Stimulated activated naive CD4-positive, alpha-beta T cell treated with Interleukin-2 at 50 U/mL for 16 hours (primary cell): Measurements from ENCODE around the gene DHX32.
"Not testable (repeated sequence)": the region's sequence is repeated elsewhere in the genome, so short reads cannot be mapped to it uniquely, and the experiment has no call there.

Experiments
- DNase-seq: peaks from one replicate; lab custom pipeline; 2025; lab: John Stamatoyannopoulos, UW

The DHX32 gene, protein sequence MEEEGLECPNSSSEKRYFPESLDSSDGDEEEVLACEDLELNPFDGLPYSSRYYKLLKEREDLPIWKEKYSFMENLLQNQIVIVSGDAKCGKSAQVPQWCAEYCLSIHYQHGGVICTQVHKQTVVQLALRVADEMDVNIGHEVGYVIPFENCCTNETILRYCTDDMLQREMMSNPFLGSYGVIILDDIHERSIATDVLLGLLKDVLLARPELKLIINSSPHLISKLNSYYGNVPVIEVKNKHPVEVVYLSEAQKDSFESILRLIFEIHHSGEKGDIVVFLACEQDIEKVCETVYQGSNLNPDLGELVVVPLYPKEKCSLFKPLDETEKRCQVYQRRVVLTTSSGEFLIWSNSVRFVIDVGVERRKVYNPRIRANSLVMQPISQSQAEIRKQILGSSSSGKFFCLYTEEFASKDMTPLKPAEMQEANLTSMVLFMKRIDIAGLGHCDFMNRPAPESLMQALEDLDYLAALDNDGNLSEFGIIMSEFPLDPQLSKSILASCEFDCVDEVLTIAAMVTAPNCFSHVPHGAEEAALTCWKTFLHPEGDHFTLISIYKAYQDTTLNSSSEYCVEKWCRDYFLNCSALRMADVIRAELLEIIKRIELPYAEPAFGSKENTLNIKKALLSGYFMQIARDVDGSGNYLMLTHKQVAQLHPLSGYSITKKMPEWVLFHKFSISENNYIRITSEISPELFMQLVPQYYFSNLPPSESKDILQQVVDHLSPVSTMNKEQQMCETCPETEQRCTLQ

DNA sequence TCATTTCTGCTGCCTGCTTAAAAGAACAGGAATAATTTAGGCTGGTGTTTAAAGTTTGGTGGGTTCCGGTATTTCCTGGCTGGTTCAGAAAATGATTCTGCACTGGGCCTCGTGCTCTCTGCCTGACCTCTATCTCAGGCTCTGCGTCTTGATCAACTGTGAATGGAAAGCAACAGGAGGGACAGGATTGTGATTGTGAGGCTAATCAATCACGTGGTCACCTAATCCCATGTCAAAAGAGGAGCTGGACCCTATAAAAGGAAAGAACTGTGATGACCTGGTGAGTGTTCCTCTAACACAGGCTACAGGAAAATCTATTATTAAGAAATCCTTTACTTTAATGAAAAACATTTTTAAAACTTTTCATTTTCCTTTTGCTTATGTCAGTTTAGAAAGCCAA, at the start of gene DHX32:
DHX32 (minus strand) TSS at position 101 of the 400 bp plus-strand sequence. CDS start 468 bp downstream, outside the sequence.
- no peak for DNase-seq

DNA sequence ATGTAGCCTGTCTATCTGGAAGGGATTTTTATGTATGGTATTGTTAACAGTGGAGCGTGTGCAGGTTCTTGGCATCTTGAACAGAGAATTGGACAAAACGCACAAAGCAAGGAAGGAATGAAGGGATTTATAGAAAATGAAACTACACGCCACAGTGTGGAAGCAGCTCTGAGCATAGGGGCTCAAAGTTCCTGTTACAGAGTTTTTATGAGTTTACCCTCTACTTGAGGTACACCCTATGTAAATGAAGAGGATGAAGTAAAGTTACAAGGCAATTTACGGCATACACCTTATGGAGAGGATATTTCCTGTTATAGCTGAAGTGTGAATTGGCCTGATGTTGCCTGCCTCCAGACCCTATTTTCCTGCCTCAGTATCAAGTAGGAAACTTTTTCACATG, 48.5 kb upstream of the DHX32 start:
- no peak for DNase-seq

DNA sequence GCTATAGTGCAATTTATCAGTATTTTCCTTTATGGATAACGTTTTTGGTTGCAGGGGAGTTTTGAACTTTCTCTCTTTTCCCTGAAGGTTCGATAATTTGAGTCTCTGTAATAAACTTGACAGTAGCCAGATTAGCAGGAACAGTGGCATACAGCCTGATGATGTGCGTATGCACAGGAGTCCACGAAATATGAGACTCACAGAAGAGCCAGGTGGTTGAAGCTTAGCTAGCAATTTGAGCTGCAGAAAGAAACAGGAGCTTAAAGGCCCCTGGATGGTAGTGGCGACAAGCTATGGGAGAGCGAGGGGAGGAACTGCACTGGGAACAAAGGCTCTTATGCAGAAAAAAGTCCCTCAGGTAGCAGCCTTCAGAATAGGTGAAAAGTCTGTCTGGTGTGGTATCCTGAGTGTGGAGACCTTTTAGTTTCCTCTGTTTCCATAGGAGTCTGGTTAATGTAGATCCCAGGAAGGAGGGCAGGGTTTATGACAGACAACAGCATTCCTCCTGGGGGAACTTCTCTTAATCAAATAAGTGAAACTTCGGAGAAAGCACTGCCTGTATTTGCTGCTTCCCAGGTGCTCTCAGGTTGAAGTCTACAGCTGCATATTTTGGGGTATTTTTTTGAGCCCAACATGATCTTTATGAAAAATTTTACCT, 48.0 kb upstream of the DHX32 start:
- DNase-seq, result no peak

DNA sequence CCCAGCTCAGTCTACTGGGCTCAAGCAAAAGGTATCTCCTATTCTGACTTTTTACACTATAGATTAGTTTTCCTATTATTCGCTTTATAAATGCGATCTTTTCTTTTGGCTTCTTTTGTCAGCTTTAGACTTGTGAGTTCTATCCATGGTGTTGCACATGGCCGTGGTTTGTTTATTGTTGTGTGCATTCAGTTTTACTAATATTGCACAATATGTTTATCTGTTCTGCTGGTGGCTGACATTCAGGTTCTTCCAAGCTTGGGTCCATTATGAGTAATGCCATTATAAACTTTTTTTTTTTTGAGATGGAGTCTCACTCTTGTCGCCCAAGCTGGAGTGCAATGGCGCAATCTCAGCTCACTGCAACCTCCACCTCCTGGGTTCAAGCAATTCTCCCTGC, 46.2 kb upstream of the DHX32 start:
- DNase-seq, result not testable (repeated sequence)

DNA sequence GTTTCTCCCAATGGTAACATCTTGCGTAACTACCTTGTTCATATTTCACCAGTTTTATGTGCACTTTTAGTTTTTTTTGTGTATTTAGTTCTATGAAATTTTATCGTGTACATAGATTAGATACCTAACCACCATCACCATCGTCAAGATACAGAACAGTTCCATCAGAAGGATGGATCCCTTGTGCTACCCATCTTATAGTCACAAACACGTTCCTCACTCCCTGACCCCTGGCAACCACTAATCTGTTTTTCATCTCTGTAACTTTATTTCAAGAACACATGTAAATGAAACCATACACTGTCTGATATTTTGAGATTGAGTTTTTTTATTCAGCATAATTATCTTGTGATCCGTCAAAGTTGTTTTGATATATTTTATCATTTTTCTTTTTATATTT, 45.2 kb upstream of the DHX32 start:
- DNase-seq, result no peak

DNA sequence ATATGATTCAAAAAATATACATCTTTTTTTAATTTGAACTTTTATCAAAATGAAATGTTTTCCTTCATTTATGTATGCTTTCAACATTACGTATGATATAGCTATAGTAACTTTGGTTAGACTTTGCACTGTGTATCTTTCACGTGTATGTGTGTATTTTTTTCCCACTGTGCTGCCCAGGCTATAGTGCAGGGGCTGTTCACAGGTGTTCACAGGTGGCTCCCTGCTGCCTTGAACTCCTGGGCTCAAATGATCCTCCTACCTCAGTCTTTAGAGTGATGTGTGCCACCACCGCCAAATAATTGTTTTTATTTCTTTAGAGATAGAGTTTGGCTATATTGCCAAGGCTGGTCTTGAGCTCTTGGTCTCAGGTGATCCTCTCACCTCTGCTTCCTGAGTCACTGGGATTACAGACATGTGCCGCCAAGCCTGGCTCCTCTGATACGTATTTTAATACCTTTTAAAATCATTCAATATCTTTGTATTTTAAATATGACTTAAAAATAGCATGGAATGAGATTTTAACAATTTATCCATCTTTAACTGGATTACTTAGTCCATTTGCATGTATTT, 44.3 kb upstream of the DHX32 start:
- DNase-seq, result no peak

DNA sequence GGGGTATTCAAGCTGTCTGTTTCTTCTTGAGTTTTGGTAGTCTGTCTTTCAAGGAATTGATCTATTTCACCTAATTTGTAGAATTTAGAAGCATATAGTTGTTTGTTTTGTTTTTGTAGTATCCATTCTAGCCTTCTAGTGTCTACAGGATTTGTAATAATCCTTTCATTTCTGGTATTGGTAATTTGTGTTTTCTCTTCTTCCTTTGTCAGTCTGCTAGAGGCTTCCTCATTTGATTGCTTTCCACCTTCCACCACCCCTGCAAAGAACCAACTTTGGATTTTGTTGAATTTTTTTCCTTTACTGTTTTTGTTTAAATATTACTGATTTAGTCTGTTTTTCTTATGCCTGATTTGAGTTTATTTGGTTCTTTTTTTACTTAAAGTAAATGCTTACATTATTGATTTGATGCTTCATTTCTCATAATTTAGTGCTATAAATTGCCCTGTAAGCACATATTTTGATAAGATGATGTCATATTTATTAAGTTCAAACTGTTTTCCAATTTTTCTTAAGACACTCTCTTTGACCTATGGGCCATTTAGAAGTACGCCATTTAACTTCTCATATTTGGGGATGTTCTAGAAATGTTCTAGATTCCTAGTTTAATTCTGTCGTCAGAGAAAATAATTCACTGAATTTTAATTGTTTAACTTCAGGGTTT, 40.7 kb upstream of the DHX32 start:
- not testable (repeated sequence) for DNase-seq

DNA sequence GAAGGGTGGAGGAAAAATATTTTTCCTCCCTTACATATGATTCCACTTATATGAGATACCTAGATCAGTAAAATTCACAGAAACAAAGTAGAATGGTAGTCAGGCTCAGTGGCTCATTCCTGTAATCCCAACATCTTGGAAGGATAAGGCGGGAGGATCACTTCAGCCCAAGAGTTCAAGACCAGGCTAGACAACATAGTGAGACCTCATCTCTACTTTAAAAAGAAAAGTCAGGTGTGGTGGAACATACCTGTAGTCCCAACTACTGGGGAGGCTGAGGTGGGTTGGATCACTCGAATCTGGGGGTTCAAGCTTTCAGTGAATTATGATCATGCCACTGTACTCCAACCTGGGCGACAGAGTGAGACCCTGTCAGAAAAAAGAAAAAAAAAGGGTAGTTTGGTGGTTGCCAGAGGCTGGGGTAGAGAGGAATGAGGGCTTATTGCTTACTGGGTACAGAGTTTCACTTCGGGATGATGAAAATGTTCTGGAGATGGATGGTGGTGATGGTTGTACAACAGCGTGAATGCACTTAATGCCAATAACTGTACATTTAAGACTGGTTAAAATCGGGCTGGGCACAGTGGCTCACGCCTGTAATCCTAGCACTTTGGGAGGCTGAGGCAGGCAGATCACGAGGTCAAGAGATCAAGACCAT, 36.7 kb upstream of the DHX32 start:
- not testable (repeated sequence) for DNase-seq

DNA sequence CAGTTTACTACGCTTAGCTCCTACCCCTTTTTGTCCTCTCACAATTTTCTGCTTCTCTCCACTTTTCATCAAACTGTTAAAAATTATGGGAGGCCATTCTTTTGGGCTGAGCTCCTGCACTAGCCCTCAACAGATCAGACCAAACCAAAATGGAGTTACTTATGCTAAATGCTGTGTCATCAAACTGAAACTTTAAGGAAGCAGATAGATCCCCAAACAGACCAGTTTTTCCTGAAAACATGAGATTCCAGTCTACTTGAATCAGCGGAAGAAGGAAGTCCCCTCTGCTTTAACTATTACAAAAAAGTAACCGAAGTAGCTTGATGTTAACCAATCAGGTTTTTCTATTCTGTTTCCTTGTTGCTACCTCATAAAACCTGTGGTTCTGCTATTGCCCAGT, 35.9 kb upstream of the DHX32 start:
- no peak for DNase-seq

DNA sequence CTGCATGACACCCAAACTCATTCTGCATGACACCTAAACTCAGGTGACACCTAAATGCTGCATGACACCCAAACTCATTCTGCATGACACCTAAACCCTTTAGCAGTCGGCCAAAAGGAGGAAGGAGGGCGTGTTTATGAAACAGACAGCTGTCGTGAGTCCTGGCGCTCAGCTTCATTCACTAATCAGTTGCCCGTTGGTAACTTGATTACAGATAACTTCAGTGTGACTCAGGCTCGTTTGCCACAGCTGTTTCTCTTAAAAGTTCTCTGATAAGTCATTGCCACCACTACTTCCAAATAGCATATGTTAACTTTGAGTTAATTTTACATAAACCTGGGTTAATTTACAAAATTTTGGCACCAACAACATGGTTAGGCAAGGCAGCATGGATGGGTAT, 32.2 kb upstream of the DHX32 start:
- DNase-seq, result not testable (repeated sequence)

DNA sequence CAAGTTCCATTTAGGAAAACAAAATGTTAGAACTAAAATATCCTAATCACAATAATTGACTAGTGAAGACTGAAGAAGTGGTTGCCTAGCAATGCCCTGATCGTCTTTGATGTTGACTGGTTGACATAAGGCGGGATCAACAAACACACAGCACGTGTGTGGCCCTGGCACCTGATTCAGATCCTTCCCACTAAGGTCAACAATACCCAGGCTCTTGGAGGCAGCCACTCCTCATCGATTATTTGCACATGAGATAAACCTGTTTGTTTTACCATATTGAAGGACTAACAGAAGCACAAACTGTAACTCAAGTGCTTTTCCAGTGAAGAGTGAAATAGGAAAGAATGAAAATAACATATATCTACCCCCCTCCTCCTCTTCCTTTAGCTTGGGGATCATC, 30.9 kb upstream of the DHX32 start:
- no peak for DNase-seq

DNA sequence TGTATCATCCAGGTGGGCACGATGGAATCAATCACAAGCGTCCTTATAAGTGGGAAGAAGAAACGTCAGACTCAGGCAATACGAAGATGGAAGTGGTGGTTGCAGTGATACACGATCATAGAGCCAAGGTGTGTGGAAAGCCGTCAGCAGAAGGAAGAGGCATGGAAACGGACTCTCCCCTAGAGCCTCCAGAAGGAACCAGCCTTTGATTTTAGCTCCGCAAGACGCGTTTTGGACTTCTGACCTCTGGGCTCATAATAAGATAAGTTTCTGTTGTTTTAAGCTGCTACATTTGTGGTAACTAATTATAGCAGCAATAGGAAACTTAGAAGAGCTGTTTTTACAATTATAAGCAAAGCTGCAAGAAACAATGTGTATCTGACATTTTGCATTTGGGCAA, 30.1 kb upstream of the DHX32 start:
- no peak for DNase-seq

DNA sequence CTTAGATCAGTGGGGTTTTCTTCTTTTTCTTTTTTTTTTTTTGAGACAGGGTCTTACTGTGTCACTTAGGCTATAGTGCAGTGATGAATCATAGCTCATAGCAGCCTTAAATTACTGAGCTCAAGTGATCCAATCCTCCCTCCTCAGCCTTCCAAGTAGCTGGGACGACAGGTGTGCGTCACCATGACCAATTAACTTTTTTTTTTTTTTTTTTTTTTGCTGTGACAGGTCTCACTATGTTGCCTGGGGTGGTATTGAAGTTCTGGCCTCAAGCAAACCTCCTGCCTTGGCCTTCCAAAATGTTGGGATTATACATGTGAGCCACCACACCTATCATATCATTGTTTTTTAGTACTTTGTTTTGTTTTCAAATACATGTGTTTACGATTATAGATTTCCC, 28.4 kb upstream of the DHX32 start:
- DNase-seq, result not testable (repeated sequence)

DNA sequence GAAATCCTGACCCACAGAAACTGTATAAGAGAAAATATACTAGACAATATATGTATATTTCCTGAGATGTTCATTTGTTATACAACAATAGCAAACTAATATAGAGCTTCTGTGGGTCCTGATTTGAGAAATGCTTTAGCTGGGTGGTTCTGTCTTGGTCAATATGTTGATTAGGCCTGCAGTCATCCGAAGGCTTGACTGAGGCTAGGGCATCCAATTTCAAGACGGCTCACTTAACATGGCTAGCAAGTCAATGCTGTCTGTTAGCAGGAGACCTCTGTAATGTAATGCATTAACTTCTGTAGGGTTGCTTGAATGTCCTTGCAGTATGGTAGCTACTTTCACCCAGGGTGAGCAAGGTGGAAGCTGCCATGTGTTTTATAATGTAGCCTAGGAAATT, 27.7 kb upstream of the DHX32 start:
- DNase-seq, result not testable (repeated sequence)

DNA sequence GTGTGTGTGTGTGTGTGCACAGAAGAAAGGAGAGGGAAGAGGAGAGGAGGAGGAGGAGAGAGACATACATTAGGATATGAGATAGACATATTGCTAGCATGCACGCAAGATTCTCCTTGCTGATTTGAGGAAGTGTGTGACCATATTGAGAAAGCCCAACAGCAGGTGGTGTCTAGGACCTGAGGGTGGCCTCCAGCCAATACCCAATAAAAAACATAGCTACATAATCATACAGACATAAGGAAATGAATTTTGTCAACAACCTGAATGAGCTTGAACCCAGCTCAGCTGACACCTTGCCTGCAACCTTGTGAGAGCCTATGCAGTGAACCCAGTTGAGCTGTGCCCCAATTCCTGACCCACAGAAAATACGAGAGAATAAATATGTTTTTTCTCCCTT, 26.5 kb upstream of the DHX32 start:
- DNase-seq, result not testable (repeated sequence)

DNA sequence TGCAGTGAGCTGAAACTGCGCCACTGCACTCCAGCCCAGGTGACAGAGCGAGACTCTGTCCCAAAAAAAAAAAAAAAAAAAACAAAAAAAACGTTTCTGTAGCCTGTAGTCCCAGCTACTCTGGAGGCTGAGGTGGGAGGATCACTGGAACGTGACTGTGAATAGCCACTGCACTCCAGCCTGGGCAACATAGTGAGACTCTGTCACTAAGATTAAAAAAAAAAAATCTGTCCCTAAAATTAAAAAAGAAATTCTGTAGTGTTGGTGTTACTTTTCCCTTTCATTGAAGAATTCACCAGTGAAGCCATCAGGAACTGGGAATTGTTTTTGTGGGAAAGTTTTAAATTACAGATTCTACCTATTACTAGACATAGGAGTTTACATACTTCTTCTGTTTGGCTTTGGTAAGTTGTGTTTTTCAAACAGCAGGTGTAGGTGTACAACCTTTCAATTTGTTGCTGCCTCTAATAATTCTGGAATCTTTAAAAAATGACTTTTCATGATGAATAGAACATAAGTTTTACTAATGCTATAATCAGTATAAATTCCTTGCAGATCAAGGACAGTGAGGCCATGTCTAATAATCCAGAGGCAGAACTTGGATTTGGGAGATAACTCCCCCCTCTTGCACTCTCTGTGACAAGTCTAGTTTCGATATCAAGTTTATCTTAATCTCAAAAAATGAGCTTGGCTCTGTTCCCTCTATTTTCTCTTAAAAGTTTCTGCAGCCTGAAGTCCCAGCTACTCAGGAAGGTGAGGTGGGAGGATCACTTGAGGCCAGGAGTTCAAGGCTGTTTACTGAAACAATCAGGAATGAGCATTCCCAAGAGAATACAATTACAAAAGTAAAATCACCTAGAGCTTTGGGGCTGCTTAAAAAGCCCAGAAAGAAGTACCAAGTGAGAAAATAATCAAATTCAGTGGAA, 24.2 kb upstream of the DHX32 start:
- DNase-seq, result not testable (repeated sequence)

DNA sequence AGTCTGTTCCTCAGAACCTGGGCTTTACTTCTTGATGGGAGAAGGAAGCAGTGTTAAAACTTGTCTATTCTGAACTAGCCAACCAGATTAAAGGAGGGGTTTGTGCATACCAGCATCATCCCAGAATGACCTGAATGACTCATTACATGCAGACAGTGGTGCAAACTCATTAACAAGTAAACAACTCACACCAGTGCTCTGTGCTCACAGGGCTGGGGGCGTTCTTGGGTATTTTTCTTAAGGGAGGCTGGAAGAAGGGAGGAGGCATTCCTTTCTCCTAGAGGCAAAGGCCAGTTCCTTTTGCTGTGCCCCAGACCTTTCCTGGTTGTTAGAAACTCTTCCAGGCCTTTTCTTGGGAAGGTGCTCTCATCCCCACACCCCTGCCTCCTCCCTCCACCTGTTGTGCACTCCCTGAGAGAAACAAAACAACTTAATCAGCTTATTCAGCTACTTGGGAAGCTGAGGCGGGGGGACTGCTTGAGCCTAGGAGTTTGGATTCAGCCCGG, 22.1 kb upstream of the DHX32 start:
- DNase-seq, result not testable (repeated sequence)

DNA sequence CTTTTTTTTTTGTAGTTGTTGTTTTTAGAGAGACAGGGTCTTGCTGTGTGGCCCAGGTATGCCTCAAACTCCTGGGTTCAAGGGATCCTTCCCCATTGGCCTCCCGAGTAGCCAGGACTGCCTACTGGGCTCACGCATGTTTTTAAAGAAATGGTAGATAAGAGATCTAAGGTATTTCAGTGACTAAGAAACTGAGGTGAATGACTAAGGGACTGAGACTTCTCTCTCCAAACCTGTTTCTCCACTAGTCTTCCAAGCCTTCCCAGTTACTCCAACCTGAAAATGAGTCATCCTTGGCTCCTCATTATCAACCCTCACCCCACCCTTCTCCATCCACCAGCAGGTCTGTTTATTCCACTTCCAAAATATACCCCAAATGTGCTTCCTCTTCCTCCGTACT, 19.9 kb upstream of the DHX32 start:
- not testable (repeated sequence) for DNase-seq

DNA sequence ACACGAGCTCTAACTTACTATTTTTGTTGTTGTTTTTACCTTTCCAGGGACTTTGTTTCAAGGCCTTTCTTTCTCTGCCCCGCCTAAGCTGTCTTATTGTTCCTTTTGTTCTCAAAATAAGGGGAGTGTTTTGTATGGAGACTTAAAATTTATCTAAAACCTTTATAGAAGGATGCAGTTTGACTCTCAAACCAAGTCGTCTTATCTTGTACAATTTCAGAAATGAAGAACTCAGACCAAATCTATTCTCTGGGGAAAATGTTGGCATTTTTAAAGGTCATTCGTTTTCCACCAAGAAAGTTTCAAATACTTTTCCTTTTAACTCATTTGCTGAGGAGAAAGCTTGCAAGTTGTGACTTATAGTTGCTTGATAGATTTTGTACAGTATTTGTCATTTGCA, 16.2 kb upstream of the DHX32 start:
- not testable (repeated sequence) for DNase-seq
